LNCaP clone FGC (cell line): ENCODE results near the gene SLC12A3.

Experiments used
- DNase-seq: peaks from one replicate; pipeline ENCODE4 v3.0.0-alpha.2; 2011; ENCODE audit warnings: low read depth
- H3K4me3 ChIP-seq: 2 replicates; pipeline ENCODE4 v1.5.1; 2011; ENCODE audit warnings: mild to moderate bottlenecking, low read depth, low read length, control low read depth
- CTCF ChIP-seq: IDR thresholded peaks from 2 replicates; pipeline ENCODE4 v1.5.1; 2012; ENCODE audit warnings: mild to moderate bottlenecking; ENCODE audit not compliant: control insufficient read depth, insufficient read depth; ENCODE audit errors: extremely low read depth

The SLC12A3 gene

GRCh38 chr16:56860226-56861020 lies 4.6 kb upstream of the SLC12A3 start:
- no peak for DNase-seq
- H3K4me3 ChIP-seq = no peak overlapping the region

GRCh38 chr16:56861092-56861610 lies 3.9 kb upstream of the SLC12A3 start:
- no peak overlapping the region for H3K4me3 ChIP-seq
- TF ChIP-seq CTCF = no peak
- no peak for DNase-seq

More at GRCh38 chr16:56860226-56861020, 4.6 kb upstream of the SLC12A3 start:
- no peak for TF ChIP-seq CTCF

DNA sequence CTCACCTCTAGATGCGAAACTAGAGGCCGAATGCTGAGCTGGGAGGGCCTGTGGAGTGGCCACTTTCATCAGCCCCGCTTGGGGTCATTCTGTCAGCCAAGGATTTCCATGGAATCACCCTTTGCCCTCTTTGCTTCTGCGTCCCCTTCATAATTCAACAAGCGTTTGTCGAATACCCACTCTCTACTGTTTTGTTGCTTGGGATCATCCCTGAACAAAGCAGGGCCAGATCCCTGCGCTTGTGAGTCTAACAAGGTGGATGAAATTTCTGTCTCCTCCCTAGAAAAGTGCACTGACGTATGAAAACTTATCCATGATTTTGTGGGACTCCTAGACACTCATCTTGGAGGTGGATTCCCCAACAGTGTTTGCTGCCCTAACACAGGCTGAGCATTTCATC lies 3.3 kb upstream of the SLC12A3 start:
- no peak overlapping the region for H3K4me3 ChIP-seq
- no peak for TF ChIP-seq CTCF
- no peak for DNase-seq

GRCh38 chr16:56862776-56863175 lies 2.2 kb upstream of the SLC12A3 start:
- TF ChIP-seq CTCF = no peak
- no peak for DNase-seq
- no peak overlapping the region for H3K4me3 ChIP-seq

- no peak for TF ChIP-seq CTCF
- no peak for DNase-seq
- H3K4me3 ChIP-seq = no peak overlapping the region
Observed at GRCh38 chr16:56865394-56866062, 521 bp downstream of the SLC12A3 start.

- no peak overlapping the region for H3K4me3 ChIP-seq
- peak; percentile 32 for DNase-seq
- TF ChIP-seq CTCF = peak; percentile 57
Observed at GRCh38 chr16:56866955-56867830, 2.2 kb downstream of the SLC12A3 start.
